HEK293 (cell line): ENCODE measurements around the gene CDK17.
A peak's percentile ranks its signal among the peaks of the same experiment; 100 is the strongest.

Source experiments
- CTCF ChIA-PET: fragments of 350-600 bp; formaldehyde crosslinking; extraction: SDS; loops from one replicate; lab custom pipeline; 2021; ENCODE audit warnings: antibody characterized with exemption; lab: Yijun Ruan, JAX
- POLR2A ChIA-PET: fragments of 300-600 bp; formaldehyde crosslinking; extraction: SDS; loops from one replicate; lab custom pipeline; 2020; ENCODE audit warnings: antibody characterized with exemption, inconsistent platforms; lab: Yijun Ruan, JAX
- H3K27ac ChIP-seq: fragments of 200-500 bp; sonication (Bioruptor generic); 2 replicates; pipeline ENCODE4 v1.5.1; 2014; ENCODE audit warnings: low read depth, low read length, control low read depth, inconsistent platforms; ENCODE audit errors: extremely low read depth
- H3K36me3 ChIP-seq, 2 experiments: fragments of 200-500 bp in 1 of 2; sonication (Bioruptor generic) in 1 of 2; 1 replicate in 1 of 2; 2 replicates in 1 of 2; pipeline ENCODE4 v1.5.1; 2014 to 2017; ENCODE audit warnings: inconsistent platforms in 2 of 2, low read length in 2 of 2; ENCODE audit not compliant: control insufficient read depth in 2 of 2, insufficient read depth in 1 of 2
- H3K4me1 ChIP-seq: fragments of 200-500 bp; sonication (Bioruptor generic); 2 replicates; pipeline ENCODE4 v1.5.1; 2014; ENCODE audit warnings: mild to moderate bottlenecking, low read length, inconsistent platforms; ENCODE audit not compliant: control insufficient read depth, insufficient read depth
- H3K4me3 ChIP-seq: 2 replicates; pipeline ENCODE4 v1.5.1; 2011; ENCODE audit warnings: low read depth, mild to moderate bottlenecking, control low read depth, low read length, moderate library complexity
- H3K9me3 ChIP-seq: fragments of 200-500 bp; sonication (Bioruptor generic); 2 replicates; pipeline ENCODE4 v1.5.1; 2014; ENCODE audit warnings: low read depth, low read length, inconsistent platforms; ENCODE audit not compliant: control insufficient read depth, insufficient read depth
- KLF9 ChIP-seq: fragments of 450-650 bp; formaldehyde crosslinking; IDR thresholded peaks from 2 replicates; pipeline ENCODE4 v1.5.1; 2016; ENCODE audit warnings: missing biosample characterization, missing genetic modification characterization, low read depth
- MEIS1 ChIP-seq: sonication (generic); formaldehyde crosslinking; IDR thresholded peaks from 2 replicates; pipeline ENCODE4 v1.8.1; 2022; ENCODE audit warnings: missing genetic modification reagents, mild to moderate bottlenecking, borderline replicate concordance
- PBX3 ChIP-seq: sonication (generic); formaldehyde crosslinking; IDR thresholded peaks from 2 replicates; pipeline ENCODE4 v1.8.1; 2022; ENCODE audit warnings: mild to moderate bottlenecking, moderate library complexity, missing genetic modification reagents
- PRDM1 ChIP-seq: fragments of 450-650 bp; formaldehyde crosslinking; IDR thresholded peaks from 2 replicates; pipeline ENCODE4; 2016; ENCODE audit warnings: missing biosample characterization, missing genetic modification characterization
- TRIM28 ChIP-seq: IDR thresholded peaks from 2 replicates; pipeline ENCODE4 v1.6.1; 2011; ENCODE audit warnings: low read length, control low read depth, borderline replicate concordance
- WT1 ChIP-seq: fragments of 450-650 bp; formaldehyde crosslinking; IDR thresholded peaks from 2 replicates; pipeline ENCODE4 v1.5.1; 2016; ENCODE audit warnings: missing biosample characterization, missing genetic modification characterization
- ZBTB1 ChIP-seq: fragments of 450-650 bp; formaldehyde crosslinking; IDR thresholded peaks from 2 replicates; pipeline ENCODE4 v1.5.1; 2016; ENCODE audit warnings: missing biosample characterization, missing genetic modification characterization
- ZBTB17 ChIP-seq: fragments of 450-650 bp; formaldehyde crosslinking; IDR thresholded peaks from 2 replicates; pipeline ENCODE4 v1.5.1; 2016; ENCODE audit warnings: missing biosample characterization, missing genetic modification characterization
- ZBTB8A ChIP-seq: fragments of 450-650 bp; formaldehyde crosslinking; IDR thresholded peaks from 2 replicates; pipeline ENCODE4 v1.5.1; 2016; ENCODE audit warnings: missing biosample characterization, missing genetic modification characterization
- ZNF114 ChIP-seq: fragments of 450-650 bp; formaldehyde crosslinking; IDR thresholded peaks from 2 replicates; pipeline ENCODE4 v1.5.0; 2017; ENCODE audit warnings: missing biosample characterization, missing genetic modification characterization
- ZNF184 ChIP-seq: fragments of 450-650 bp; IDR thresholded peaks from 2 replicates; pipeline ENCODE4 v1.5.1; 2018; ENCODE audit warnings: missing biosample characterization, mild to moderate bottlenecking, missing genetic modification characterization
- ZNF335 ChIP-seq: fragments of 450-650 bp; formaldehyde crosslinking; conservative IDR thresholded peaks from 2 replicates; pipeline ENCODE4 v1.5.1; 2016; ENCODE audit warnings: missing biosample characterization, missing genetic modification characterization
- ZNF449 ChIP-seq: fragments of 450-650 bp; formaldehyde crosslinking; IDR thresholded peaks from 2 replicates; pipeline ENCODE4 v1.5.1; 2017; ENCODE audit warnings: missing biosample characterization, mild to moderate bottlenecking, missing genetic modification characterization, moderate library complexity
- ZNF518A ChIP-seq: fragments of 450-650 bp; formaldehyde crosslinking; conservative IDR thresholded peaks from 2 replicates; pipeline ENCODE4 v1.5.1; 2016; ENCODE audit warnings: low read depth, missing biosample characterization, missing genetic modification characterization
- ZNF548 ChIP-seq: fragments of 450-650 bp; formaldehyde crosslinking; IDR thresholded peaks from 2 replicates; pipeline ENCODE4 v1.5.1; 2016; ENCODE audit warnings: missing biosample characterization, missing genetic modification characterization
- ZNF571 ChIP-seq: fragments of 450-650 bp; formaldehyde crosslinking; IDR thresholded peaks from 2 replicates; pipeline ENCODE4 v1.5.0; 2017; ENCODE audit warnings: missing biosample characterization, missing genetic modification characterization
- ZNF585B ChIP-seq: fragments of 450-650 bp; formaldehyde crosslinking; IDR thresholded peaks from 2 replicates; pipeline ENCODE4 v1.5.1; 2016; ENCODE audit warnings: missing biosample characterization, missing genetic modification characterization
- ZNF596 ChIP-seq: fragments of 450-650 bp; IDR thresholded peaks from 2 replicates; pipeline ENCODE4 v1.5.0; 2018; ENCODE audit warnings: missing biosample characterization, mild to moderate bottlenecking, missing genetic modification characterization, moderate library complexity
- ZNF660 ChIP-seq: fragments of 450-650 bp; IDR thresholded peaks from 2 replicates; pipeline ENCODE4 v1.5.1; 2018; ENCODE audit warnings: missing biosample characterization, mild to moderate bottlenecking, missing genetic modification characterization
- ZNF692 ChIP-seq: fragments of 450-650 bp; formaldehyde crosslinking; IDR thresholded peaks from 2 replicates; pipeline ENCODE4 v1.5.1; 2016; ENCODE audit warnings: missing biosample characterization, missing genetic modification characterization
- ZNF747 ChIP-seq: fragments of 450-650 bp; formaldehyde crosslinking; IDR thresholded peaks from 2 replicates; pipeline ENCODE4 v1.5.1; 2016; ENCODE audit warnings: missing biosample characterization, missing genetic modification characterization
- ZSCAN30 ChIP-seq: fragments of 450-650 bp; IDR thresholded peaks from 2 replicates; pipeline ENCODE4 v1.5.1; 2018; ENCODE audit warnings: missing biosample characterization, mild to moderate bottlenecking, missing genetic modification characterization, moderate library complexity
- ZSCAN5A ChIP-seq: fragments of 450-650 bp; formaldehyde crosslinking; IDR thresholded peaks from 2 replicates; pipeline ENCODE4 v1.5.1; 2016; ENCODE audit warnings: missing biosample characterization, missing genetic modification characterization

Gene CDK17

GRCh38 chr12:96399919-96400630, at the start of gene CDK17 (continued):
- TF ChIP-seq ZNF449 (tag by site-specific recombination) (peak; percentile 43; the same call in 1 of the 2 replicates), ZNF692 (tag by site-specific recombination) (peak; percentile 18), ZNF548 (no peak), ZSCAN30 (tag by site-specific recombination) (peak; percentile 87), ZBTB8A (tag by site-specific recombination) (peak; percentile 98), PRDM1 (peak; percentile 74), ZNF114 (tag by site-specific recombination) (no peak), WT1 (tag by site-specific recombination) (no peak), ZBTB17 (tag by site-specific recombination) (no peak), ZNF596 (peak; percentile 65), MEIS1 (CRISPR knock-in tag) (no peak), PBX3 (0 out of 2 replicates have a peak, but pooled peaks have one; percentile 48), ZNF660 (tag by site-specific recombination) (peak; percentile 76), ZNF747 (tag by site-specific recombination) (no peak)

GRCh38 chr12:96448300-96448699, 48.1 kb upstream of the CDK17 start:
- CTCF ChIA-PET, result interaction anchor here (0.7 kb wide), 1 partner anchor 40 kb away, joined by 3 read pairs; no protein-coding TSS in a partner anchor
- TF ChIP-seq ZBTB1 (tag by site-specific recombination) (no peak), ZNF518A (no peak), WT1 (tag by site-specific recombination) (no peak), ZNF449 (tag by site-specific recombination) (no peak), TRIM28 (no peak), ZNF585B (tag by site-specific recombination) (no peak), KLF9 (tag by site-specific recombination) (no peak), ZNF184 (tag by site-specific recombination) (no peak), ZNF571 (no peak), ZNF335 (no peak), ZSCAN5A (tag by site-specific recombination) (no peak)

More at GRCh38 chr12:96448300-96448699, 48.1 kb upstream of the CDK17 start:
- Histone ChIP-seq H3K4me1 (no peaks in the 10 kb centered on the region), H3K27ac (no peak overlapping the region), H3K9me3 (no peaks in the 10 kb centered on the region), H3K36me3 (no peaks in the 10 kb centered on the region), H3K4me3 (no peak overlapping the region)
- POLR2A ChIA-PET, result no interaction called here
